ENCODE results near the gene CHERP.

The CHERP gene

GRCh38 chr19:16542045-16542909 is at the start of gene CHERP:
Gene CHERP (minus strand): TSS chr19:16542437. CDS start chr19:16542378, 59 bp downstream.
- DNase-seq (ENCODE audit: extremely low spot score), result peak; percentile 97
- TF ChIP-seq CTCF (IDR thresholded peaks at IDR 0.05; ENCODE audit: control extremely low read depth, extremely low read depth, low read depth, missing control alignments), result no peak
- ChIA-PET CTCF (interaction anchor here (1.0 to 1.9 kb wide), 2 partner anchors 15 to 16 kb away, joined by 3 to 4 read pairs; no protein-coding TSS in a partner anchor), POLR2A (interaction anchor here (0.6 kb wide), 1 partner anchor 25 kb away, joined by 3 read pairs; no protein-coding TSS in a partner anchor)

GRCh38 chr19:16590876-16591802 is 48.9 kb upstream of the CHERP start:
- TF ChIP-seq CTCF (IDR thresholded peaks at IDR 0.05; ENCODE audit: control extremely low read depth, extremely low read depth, low read depth, missing control alignments), result no peak
- DNase-seq (ENCODE audit: extremely low spot score), result no peak
- POLR2A ChIA-PET, result no interaction called here
- CTCF ChIA-PET, result interaction anchor here (0.9 to 2.7 kb wide), 8 partner anchors 12 to 70 kb away, joined by 3 to 9 read pairs (median 3); partner anchors contain the start of gene TMEM38A

GRCh38 chr19:16589917-16590316 is 47.7 kb upstream of the CHERP start:
- ChIA-PET CTCF (interaction anchor here (1.1 to 2.6 kb wide), 5 partner anchors 9 to 32 kb away, joined by 3 to 9 read pairs (median 3); no protein-coding TSS in a partner anchor), POLR2A (no interaction called here)
- TF ChIP-seq CTCF (IDR thresholded peaks at IDR 0.05; ENCODE audit: control extremely low read depth, extremely low read depth, low read depth, missing control alignments), result no peak
- DNase-seq (ENCODE audit: extremely low spot score), result no peak

- CTCF ChIA-PET, result interaction anchor here (1.1 to 2.6 kb wide), 5 partner anchors 10 to 39 kb away, joined by 3 to 9 read pairs (median 6); partner anchors contain the start of gene MED26
- DNase-seq (ENCODE audit: extremely low spot score), result no peak
- TF ChIP-seq CTCF (IDR thresholded peaks at IDR 0.05; ENCODE audit: control extremely low read depth, extremely low read depth, low read depth, missing control alignments), result no peak
- POLR2A ChIA-PET, result interaction anchor here (1.1 to 1.5 kb wide), 3 partner anchors 29 to 40 kb away, joined by 3 to 5 read pairs (median 3); no protein-coding TSS in a partner anchor
These were observed 46.8 kb upstream of the CHERP start for GRCh38 chr19:16588824-16589577.

GRCh38 chr19:16587833-16588823 is 45.9 kb upstream of the CHERP start:
- peak; percentile 86 for DNase-seq (ENCODE audit: extremely low spot score)
- ChIA-PET POLR2A (interaction anchor here (0.6 to 7.1 kb wide), 9 partner anchors 11 to 106 kb away, joined by 3 to 36 read pairs (median 3); partner anchors contain the start of genes MED26 and SLC35E1), CTCF (interaction anchor here (0.7 to 1.9 kb wide), 8 partner anchors 9 to 40 kb away, joined by 3 to 8 read pairs (median 4); partner anchors contain the start of genes MED26 and SLC35E1)
- TF ChIP-seq CTCF (IDR thresholded peaks at IDR 0.05; ENCODE audit: control extremely low read depth, extremely low read depth, low read depth, missing control alignments), result peak; percentile 29

Measured in GM10248 (cell line).